Measurements from ENCODE around the gene C20orf144. TPM values are rescaled to one million over a fixed set of nuclear protein-coding genes. Genes with fewer than 3 reads are reported as not detected.

Gene C20orf144
- total RNA-seq, 1 experiment from 2014 or later = not detected

DNA sequence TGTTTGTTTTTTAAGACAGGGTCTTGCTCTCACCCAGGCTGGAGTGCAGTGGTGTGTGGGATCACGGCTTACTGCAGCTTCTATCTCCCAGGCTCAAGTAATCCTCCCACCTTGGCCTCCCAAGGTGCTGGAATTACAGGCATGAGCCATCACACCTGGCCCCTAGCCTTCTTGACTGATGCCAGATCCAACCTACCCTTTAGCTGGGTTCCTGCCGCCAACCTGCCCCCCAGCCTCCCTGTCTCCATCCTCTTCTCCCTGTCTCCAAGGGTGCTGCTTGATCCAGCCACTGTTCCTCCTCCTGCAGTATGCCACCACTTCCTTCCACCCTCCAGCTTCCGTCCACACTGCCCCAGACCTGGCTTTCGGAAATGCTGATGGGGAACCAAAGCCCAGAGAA, 3.2 kb upstream of the C20orf144 start:
- TF ChIP-seq EZH2 (IDR thresholded peaks at IDR 0.05; ENCODE audit: low read length, unreplicated experiment) (no peak), EZH2phosphoT487 (IDR thresholded peaks at IDR 0.05; ENCODE audit: borderline replicate concordance, low read length) (no peak)
- TF ChIP-seq, protein P1, sequence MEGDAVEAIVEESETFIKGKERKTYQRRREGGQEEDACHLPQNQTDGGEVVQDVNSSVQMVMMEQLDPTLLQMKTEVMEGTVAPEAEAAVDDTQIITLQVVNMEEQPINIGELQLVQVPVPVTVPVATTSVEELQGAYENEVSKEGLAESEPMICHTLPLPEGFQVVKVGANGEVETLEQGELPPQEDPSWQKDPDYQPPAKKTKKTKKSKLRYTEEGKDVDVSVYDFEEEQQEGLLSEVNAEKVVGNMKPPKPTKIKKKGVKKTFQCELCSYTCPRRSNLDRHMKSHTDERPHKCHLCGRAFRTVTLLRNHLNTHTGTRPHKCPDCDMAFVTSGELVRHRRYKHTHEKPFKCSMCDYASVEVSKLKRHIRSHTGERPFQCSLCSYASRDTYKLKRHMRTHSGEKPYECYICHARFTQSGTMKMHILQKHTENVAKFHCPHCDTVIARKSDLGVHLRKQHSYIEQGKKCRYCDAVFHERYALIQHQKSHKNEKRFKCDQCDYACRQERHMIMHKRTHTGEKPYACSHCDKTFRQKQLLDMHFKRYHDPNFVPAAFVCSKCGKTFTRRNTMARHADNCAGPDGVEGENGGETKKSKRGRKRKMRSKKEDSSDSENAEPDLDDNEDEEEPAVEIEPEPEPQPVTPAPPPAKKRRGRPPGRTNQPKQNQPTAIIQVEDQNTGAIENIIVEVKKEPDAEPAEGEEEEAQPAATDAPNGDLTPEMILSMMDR (conservative IDR thresholded peaks at IDR 0.05; ENCODE audit: low read depth, low read length) = no peak
- no TSS peak for BruUV-seq (replicated peaks)
- intact Hi-C loops (cut with micrococcal nuclease) = no loop called here

DNA sequence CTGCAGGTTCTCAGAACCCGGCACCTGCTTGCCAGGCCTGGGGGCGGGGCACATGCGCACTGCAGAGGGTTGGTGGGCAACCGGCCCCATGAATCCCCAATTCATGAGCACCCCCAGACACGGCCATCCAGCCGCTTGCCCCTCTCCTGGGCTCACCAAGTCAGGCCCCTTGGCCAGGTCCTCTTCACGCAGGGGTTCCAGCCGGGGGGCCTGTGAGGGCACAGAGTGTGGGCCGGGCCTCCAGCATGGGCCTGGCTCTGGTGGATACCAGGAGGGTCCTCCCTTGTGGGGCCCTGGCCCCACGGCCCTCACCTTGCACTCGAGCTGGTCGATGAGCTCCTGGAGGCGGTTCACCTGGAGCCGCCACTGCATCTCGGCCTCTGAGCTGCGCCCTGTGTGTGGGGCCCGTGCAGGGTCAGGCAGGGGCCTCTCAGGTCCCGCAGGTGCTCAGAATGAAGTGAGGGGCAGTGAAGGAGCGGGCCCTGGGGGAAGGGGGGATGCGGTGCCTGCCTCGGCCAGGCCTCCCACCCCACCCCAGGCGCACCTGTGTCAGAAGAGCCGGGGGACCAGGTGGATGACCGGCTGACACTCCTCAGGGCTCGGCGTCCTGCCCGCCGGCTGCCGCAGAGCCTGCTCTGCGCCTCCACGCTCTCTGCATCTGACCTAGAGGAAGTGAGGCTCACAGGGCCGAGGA, 2.6 kb upstream of the C20orf144 start:
- no peaks in the 10 kb centered on the region for H3K27me3 ChIP-seq (ENCODE audit: low read length)
- H2AFZ ChIP-seq (ENCODE audit: low read length) = no peak overlapping the region
- no peak for ATAC-seq
- no peak overlapping the region for H3K27ac ChIP-seq (ENCODE audit: low read length)
- TF ChIP-seq EZH2phosphoT487 (IDR thresholded peaks at IDR 0.05; ENCODE audit: borderline replicate concordance, low read length) = no peak
- TF ChIP-seq, protein P1 (conservative IDR thresholded peaks at IDR 0.05; ENCODE audit: low read depth, low read length) = no peak
- TF ChIP-seq EZH2 (IDR thresholded peaks at IDR 0.05; ENCODE audit: low read length, unreplicated experiment) = no peak
- BruUV-seq (replicated peaks) = no TSS peak
- POLR2A ChIA-PET (ENCODE audit: unreplicated experiment) = no interaction called here
- intact Hi-C loops (cut with micrococcal nuclease) = no loop called here
- no peaks in the 10 kb centered on the region for H3K79me2 ChIP-seq (ENCODE audit: low read length)
- DNase-seq = no peak
- H3K9ac ChIP-seq (ENCODE audit: low read length) = no peak overlapping the region
- no peaks in the 10 kb centered on the region for H4K20me1 ChIP-seq (ENCODE audit: low read length)
- no peaks in the 10 kb centered on the region for H3K9me2 ChIP-seq (replicated peaks; ENCODE audit: low read length)
- H3K4me2 ChIP-seq (ENCODE audit: low read length) = no peak overlapping the region
- H3K36me3 ChIP-seq (ENCODE audit: low read depth, low read length) = no peaks in the 10 kb centered on the region; the same call in 1 of the 2 replicates
- no peaks in the 10 kb centered on the region for H3F3A ChIP-seq (ENCODE audit: low read length, unreplicated experiment)
- no peak overlapping the region for H3K4me3 ChIP-seq (ENCODE audit: low read length)
- peaks cover 15% of the 10 kb centered on the region; the same call in 1 of the 2 replicates for H3K4me1 ChIP-seq (ENCODE audit: insufficient read depth, low read length)
- no peaks in the 10 kb centered on the region for H3K9me3 ChIP-seq (ENCODE audit: low read length)
- CTCF ChIA-PET = no interaction called here

More for the DNA sequence above, 3.2 kb upstream of the C20orf144 start:
- H3K4me2 ChIP-seq (ENCODE audit: low read length) = no peak overlapping the region
- ChIA-PET CTCF (no interaction called here), POLR2A (ENCODE audit: unreplicated experiment) (no interaction called here)
- ATAC-seq (no peak), DNase-seq (no peak)
- H3K36me3 ChIP-seq (ENCODE audit: low read depth, low read length) = no peaks in the 10 kb centered on the region; the same call in 1 of the 2 replicates
- peaks cover 14% of the 10 kb centered on the region for H3K4me1 ChIP-seq (ENCODE audit: insufficient read depth, low read length)
- no peak overlapping the region for H3K27ac ChIP-seq (ENCODE audit: low read length)
- no peaks in the 10 kb centered on the region for H3K9me3 ChIP-seq (ENCODE audit: low read length)
- H3K9ac ChIP-seq (ENCODE audit: low read length) = no peak overlapping the region
- no peak overlapping the region for H2AFZ ChIP-seq (ENCODE audit: low read length)
- no peaks in the 10 kb centered on the region for H3K27me3 ChIP-seq (ENCODE audit: low read length)
- H3K9me2 ChIP-seq (replicated peaks; ENCODE audit: low read length) = no peaks in the 10 kb centered on the region
- no peak overlapping the region for H3K4me3 ChIP-seq (ENCODE audit: low read length)
- H4K20me1 ChIP-seq (ENCODE audit: low read length) = no peaks in the 10 kb centered on the region
- no peaks in the 10 kb centered on the region for H3F3A ChIP-seq (ENCODE audit: low read length, unreplicated experiment)
- H3K79me2 ChIP-seq (ENCODE audit: low read length) = no peaks in the 10 kb centered on the region

DNA sequence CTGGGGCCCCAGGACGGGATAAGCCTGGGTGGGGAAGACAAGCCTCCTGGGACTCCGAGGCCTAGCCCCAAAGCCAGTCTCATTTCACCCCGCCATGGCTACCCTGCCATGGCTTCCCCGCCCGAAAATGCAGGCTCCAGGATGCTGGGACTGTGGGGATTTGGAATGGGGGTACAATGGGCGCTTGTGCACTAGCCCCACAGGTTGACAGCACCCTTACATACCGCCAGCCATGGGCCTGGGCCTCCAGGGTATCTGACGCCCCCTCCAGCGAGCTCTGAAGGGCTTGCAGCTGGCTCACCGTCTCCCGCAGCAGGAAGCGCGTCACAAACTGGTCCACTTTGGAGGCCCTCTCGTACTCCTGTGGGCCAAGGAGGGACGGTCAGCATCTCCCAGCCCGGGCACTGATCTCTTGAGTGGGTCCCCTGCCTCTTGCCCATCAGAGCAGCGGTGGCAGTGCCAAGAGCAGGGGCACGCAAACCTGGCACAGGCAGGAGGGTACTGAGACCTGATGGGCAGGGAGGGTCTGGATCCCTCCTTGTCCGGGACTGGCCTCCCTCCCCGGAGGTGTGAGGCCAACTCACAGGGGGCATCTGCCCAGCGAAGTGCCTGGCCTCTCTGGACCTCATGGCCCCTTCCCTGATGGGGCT, 2.0 kb upstream of the C20orf144 start:
- no peaks in the 10 kb centered on the region for H4K20me1 ChIP-seq (ENCODE audit: low read length)
- no peaks in the 10 kb centered on the region for H3F3A ChIP-seq (ENCODE audit: low read length, unreplicated experiment)
- H2AFZ ChIP-seq (ENCODE audit: low read length) = no peak overlapping the region
- H3K9ac ChIP-seq (ENCODE audit: low read length) = no peak overlapping the region
- ChIA-PET CTCF (no interaction called here), POLR2A (ENCODE audit: unreplicated experiment) (no interaction called here)
- no peaks in the 10 kb centered on the region for H3K9me3 ChIP-seq (ENCODE audit: low read length)
- H3K4me3 ChIP-seq (ENCODE audit: low read length) = no peak overlapping the region
- H3K27me3 ChIP-seq (ENCODE audit: low read length) = no peaks in the 10 kb centered on the region
- intact Hi-C loops (cut with micrococcal nuclease) = no loop called here
- no peak for TF ChIP-seq EZH2phosphoT487 (IDR thresholded peaks at IDR 0.05; ENCODE audit: borderline replicate concordance, low read length)
- no peak for TF ChIP-seq EZH2 (IDR thresholded peaks at IDR 0.05; ENCODE audit: low read length, unreplicated experiment)
- TF ChIP-seq, protein P1 (conservative IDR thresholded peaks at IDR 0.05; ENCODE audit: low read depth, low read length) = no peak
- DNase-seq (no peak), ATAC-seq (no peak)
- no peak overlapping the region for H3K27ac ChIP-seq (ENCODE audit: low read length)
- H3K9me2 ChIP-seq (replicated peaks; ENCODE audit: low read length) = no peaks in the 10 kb centered on the region
- H3K36me3 ChIP-seq (ENCODE audit: low read depth, low read length) = no peaks in the 10 kb centered on the region; the same call in 1 of the 2 replicates
- H3K79me2 ChIP-seq (ENCODE audit: low read length) = no peaks in the 10 kb centered on the region
- H3K4me2 ChIP-seq (ENCODE audit: low read length) = no peak overlapping the region
- peaks cover 14% of the 10 kb centered on the region; the same call in 1 of the 2 replicates for H3K4me1 ChIP-seq (ENCODE audit: insufficient read depth, low read length)
- no TSS peak for BruUV-seq (replicated peaks)

Measured in PC-3 (cell line).